Calu3 (cell line): ENCODE data around the gene NRG2. TPM values are rescaled to one million over a fixed set of nuclear protein-coding genes. Genes with fewer than 3 reads are reported as not detected.

ENCODE experiments used
- BruUV-seq: library from RNA; stranded (reverse); fragments of 400-500 nt; replicated peaks from 2 replicates; lab custom pipeline; 2021; lab: Mats Ljungman, UMichigan
- CTCF ChIA-PET: fragments of 300-600 bp; sonication (Branson Sonifier 250); formaldehyde crosslinking; loops from one replicate; lab custom pipeline; 2022; ENCODE audit warnings: antibody characterized with exemption; lab: Charles Lee
- DNase-seq: peaks from one replicate; pipeline ENCODE4 v3.0.0; 2022
- H3K27ac Mint-ChIP-seq: one replicate; pipeline ENCODE4 v1.8.0; 2022; ENCODE audit warnings: mixed read lengths; ENCODE audit not compliant: unreplicated experiment
- H3K27me3 Mint-ChIP-seq: one replicate; pipeline ENCODE4 v1.8.0; 2022; ENCODE audit warnings: mixed read lengths; ENCODE audit not compliant: unreplicated experiment
- H3K36me3 Mint-ChIP-seq: one replicate; pipeline ENCODE4 v1.8.0; 2022; ENCODE audit warnings: mild to moderate bottlenecking, moderate library complexity, mixed read lengths; ENCODE audit not compliant: insufficient read depth, unreplicated experiment
- H3K4me1 Mint-ChIP-seq: one replicate; pipeline ENCODE4 v1.8.0; 2022; ENCODE audit warnings: mild to moderate bottlenecking, low read depth, mixed read lengths; ENCODE audit not compliant: unreplicated experiment
- H3K4me3 Mint-ChIP-seq: one replicate; pipeline ENCODE4 v1.8.0; 2022; ENCODE audit warnings: mild to moderate bottlenecking, low read depth, moderate library complexity, mixed read lengths; ENCODE audit not compliant: unreplicated experiment
- H3K9me3 Mint-ChIP-seq: one replicate; pipeline ENCODE4 v1.8.0; 2022; ENCODE audit warnings: low read depth, mixed read lengths; ENCODE audit not compliant: unreplicated experiment
- intact Hi-C: fragments of 100-400 bp; cut with micrococcal nuclease; formaldehyde crosslinking; loops from one replicate; pipeline ENCODE4 v1.10.0; 2022; ENCODE audit not compliant: unreplicated experiment
- total RNA-seq: library from RNA; stranded (reverse); gene quantifications from 2 replicates; pipeline ENCODE4 v1.2.3, GENCODE V29; 2022
- TF ChIP-seq, protein P1 (sequence below): fragments of 200-600 bp; IDR thresholded peaks from one replicate; pipeline ENCODE4 v1.8.0; 2022; ENCODE audit warnings: antibody characterized with exemption; ENCODE audit not compliant: unreplicated experiment

Gene NRG2
- total RNA-seq, 1 experiment from 2014 or later, result 1.4 TPM

DNA sequence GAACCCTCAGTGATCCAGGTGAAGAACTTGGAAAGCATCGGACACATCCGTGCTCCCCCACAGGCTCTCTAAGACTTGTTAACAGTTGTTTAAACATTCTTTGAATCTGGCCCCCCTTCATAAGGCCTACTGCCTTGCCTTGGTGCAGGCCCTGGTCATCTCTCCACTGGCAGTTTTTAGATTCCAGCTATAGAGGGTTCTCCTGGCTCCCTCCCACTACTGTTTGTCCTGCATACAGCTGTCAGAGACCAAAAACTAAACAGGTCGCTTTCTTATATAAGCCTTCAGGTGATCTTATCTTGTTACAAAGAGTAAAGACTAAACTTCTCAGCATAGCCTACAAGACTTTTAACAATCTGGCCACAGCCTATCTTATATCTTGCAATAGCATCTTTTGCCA, 32.3 kb downstream of the NRG2 start:
- Mint-ChIP-seq H3K27me3 (peaks cover 36% of the 10 kb centered on the region), H3K27ac (no peak overlapping the region), H3K9me3 (no peaks in the 10 kb centered on the region), H3K36me3 (no peaks in the 10 kb centered on the region), H3K4me3 (no peak overlapping the region), H3K4me1 (no peaks in the 10 kb centered on the region)
- no TSS peak for BruUV-seq
- DNase-seq, result no peak
- intact Hi-C loops, result no loop called here
- CTCF ChIA-PET, result no interaction called here
- TF ChIP-seq, protein P1, sequence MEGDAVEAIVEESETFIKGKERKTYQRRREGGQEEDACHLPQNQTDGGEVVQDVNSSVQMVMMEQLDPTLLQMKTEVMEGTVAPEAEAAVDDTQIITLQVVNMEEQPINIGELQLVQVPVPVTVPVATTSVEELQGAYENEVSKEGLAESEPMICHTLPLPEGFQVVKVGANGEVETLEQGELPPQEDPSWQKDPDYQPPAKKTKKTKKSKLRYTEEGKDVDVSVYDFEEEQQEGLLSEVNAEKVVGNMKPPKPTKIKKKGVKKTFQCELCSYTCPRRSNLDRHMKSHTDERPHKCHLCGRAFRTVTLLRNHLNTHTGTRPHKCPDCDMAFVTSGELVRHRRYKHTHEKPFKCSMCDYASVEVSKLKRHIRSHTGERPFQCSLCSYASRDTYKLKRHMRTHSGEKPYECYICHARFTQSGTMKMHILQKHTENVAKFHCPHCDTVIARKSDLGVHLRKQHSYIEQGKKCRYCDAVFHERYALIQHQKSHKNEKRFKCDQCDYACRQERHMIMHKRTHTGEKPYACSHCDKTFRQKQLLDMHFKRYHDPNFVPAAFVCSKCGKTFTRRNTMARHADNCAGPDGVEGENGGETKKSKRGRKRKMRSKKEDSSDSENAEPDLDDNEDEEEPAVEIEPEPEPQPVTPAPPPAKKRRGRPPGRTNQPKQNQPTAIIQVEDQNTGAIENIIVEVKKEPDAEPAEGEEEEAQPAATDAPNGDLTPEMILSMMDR, result no peak

DNA sequence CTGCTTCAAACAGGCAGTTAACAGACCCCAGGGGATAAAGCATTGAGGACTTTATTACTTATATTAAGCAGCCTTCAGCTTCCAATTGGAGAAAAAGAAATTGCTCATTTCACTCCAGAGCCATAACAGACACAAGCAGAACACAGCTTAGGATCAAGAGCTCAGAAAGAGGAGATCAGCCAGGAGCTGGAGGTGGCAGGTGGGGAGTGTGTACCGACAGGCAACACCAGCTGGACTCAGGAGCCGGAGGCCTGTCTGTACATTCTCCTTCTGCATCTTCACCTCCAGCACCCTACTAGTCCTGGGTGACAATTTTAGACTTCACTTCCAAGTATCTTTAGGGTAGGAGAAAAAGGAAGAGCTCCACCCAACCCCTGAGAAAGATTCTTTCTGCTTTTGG, 35.8 kb downstream of the NRG2 start:
- CTCF ChIA-PET, result no interaction called here
- no TSS peak for BruUV-seq
- Mint-ChIP-seq H3K4me1 (no peaks in the 10 kb centered on the region), H3K27me3 (peaks cover 71% of the 10 kb centered on the region), H3K27ac (no peak overlapping the region), H3K4me3 (no peak overlapping the region), H3K36me3 (no peaks in the 10 kb centered on the region), H3K9me3 (no peaks in the 10 kb centered on the region)
- TF ChIP-seq, protein P1, result no peak
- DNase-seq, result no peak
- intact Hi-C loops, result no loop called here

DNA sequence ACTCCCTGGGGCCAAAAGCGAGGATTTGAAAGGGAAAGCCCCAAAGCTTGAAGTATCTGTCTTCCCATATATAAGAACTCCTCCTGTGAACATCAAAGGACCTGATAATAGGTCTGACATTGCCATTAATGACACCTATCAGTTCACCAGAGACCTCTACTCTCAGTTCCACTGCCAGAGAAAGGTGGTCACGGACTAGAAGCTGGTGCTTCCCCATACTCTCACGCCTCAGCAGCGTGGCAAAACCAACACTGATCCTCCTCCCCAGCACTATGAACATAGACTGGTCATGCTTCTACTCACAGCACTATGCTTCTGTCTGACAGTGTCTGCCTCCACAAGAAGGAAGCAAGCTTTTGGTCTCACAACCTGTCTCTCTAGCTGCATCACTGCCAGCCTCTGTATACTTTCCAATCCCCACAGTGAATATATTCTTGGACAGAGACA, 37.9 kb downstream of the NRG2 start:
- H3K27ac Mint-ChIP-seq, result no peak overlapping the region
- TF ChIP-seq, protein P1, result no peak
- H3K9me3 Mint-ChIP-seq, result no peaks in the 10 kb centered on the region
- no peaks in the 10 kb centered on the region for H3K36me3 Mint-ChIP-seq
- H3K4me1 Mint-ChIP-seq, result no peaks in the 10 kb centered on the region
- no TSS peak for BruUV-seq
- intact Hi-C loops, result no loop called here
- no peak overlapping the region for H3K4me3 Mint-ChIP-seq
- no peak for DNase-seq
- CTCF ChIA-PET, result interaction anchor here (0.6 kb wide), 1 partner anchor 25 kb away, joined by 4 read pairs; no protein-coding TSS in a partner anchor
- H3K27me3 Mint-ChIP-seq, result peaks cover 92% of the 10 kb centered on the region

DNA sequence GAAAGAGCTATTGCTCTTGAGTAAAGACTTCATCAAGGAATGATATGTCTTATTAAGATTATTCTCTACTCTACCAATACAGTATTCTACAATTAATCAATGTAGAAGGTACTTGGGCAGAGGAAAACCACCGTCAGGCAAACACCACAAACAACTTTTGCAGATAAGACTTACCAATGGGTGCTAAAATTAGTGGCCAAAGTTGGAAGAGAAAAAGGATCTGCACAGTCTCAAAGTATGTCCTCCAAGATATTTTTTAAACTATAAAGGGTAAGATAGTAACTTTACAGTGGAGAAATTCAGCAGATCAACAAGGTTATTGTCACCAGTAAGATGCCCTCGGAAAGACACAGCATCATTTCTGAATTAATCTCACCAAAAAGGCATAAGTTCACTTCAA, 38.9 kb downstream of the NRG2 start:
- intact Hi-C loops, result no loop called here
- no peak overlapping the region for H3K4me3 Mint-ChIP-seq
- BruUV-seq, result no TSS peak
- H3K4me1 Mint-ChIP-seq, result no peaks in the 10 kb centered on the region
- DNase-seq, result no peak
- peaks cover 92% of the 10 kb centered on the region for H3K27me3 Mint-ChIP-seq
- no peaks in the 10 kb centered on the region for H3K9me3 Mint-ChIP-seq
- CTCF ChIA-PET, result no interaction called here
- TF ChIP-seq, protein P1, result no peak
- H3K36me3 Mint-ChIP-seq, result no peaks in the 10 kb centered on the region
- no peak overlapping the region for H3K27ac Mint-ChIP-seq
